ENCODE measurements around the gene HHAT. TPM values are rescaled to one million over a fixed set of nuclear protein-coding genes. Genes with fewer than 3 reads are reported as not detected.

Gene HHAT
- total RNA-seq, 4 donors from 2014 or later: 2.4 to 6.0 (median 4.4) TPM

GRCh38 chr1:210626341-210626740 is 297.6 kb downstream of the HHAT start:
- no peak for TF ChIP-seq CTCF (IDR thresholded peaks at IDR 0.05; ENCODE audit: low read depth)

GRCh38 chr1:210627755-210628154 is 299.1 kb downstream of the HHAT start:
- no peak for TF ChIP-seq CTCF (IDR thresholded peaks at IDR 0.05; ENCODE audit: low read depth)

- no peak for TF ChIP-seq CTCF (IDR thresholded peaks at IDR 0.05; ENCODE audit: low read depth)
These were observed 300.6 kb downstream of the HHAT start for GRCh38 chr1:210629276-210629675.

GRCh38 chr1:210631399-210631798 is 302.7 kb downstream of the HHAT start:
- no peak for TF ChIP-seq CTCF (IDR thresholded peaks at IDR 0.05; ENCODE audit: low read depth)

- TF ChIP-seq CTCF (IDR thresholded peaks at IDR 0.05; ENCODE audit: low read depth): no peak
These were observed 304.4 kb downstream of the HHAT start for GRCh38 chr1:210633140-210633539.

- TF ChIP-seq CTCF (IDR thresholded peaks at IDR 0.05; ENCODE audit: low read depth): no peak
These were observed 304.9 kb downstream of the HHAT start for GRCh38 chr1:210633636-210634035.

- TF ChIP-seq CTCF (IDR thresholded peaks at IDR 0.05; ENCODE audit: low read depth): no peak
These were observed 306.4 kb downstream of the HHAT start for GRCh38 chr1:210635108-210635507.

All from subcutaneous adipose tissue (tissue), 4 donors.